Measurements from ENCODE around the gene FCRLB.
A peak's percentile ranks its signal among the peaks of the same experiment; 100 is the strongest.
"Not testable (repeated sequence)": the region's sequence is repeated elsewhere in the genome, so short reads cannot be mapped to it uniquely, and the experiment has no call there.

The FCRLB gene

DNA sequence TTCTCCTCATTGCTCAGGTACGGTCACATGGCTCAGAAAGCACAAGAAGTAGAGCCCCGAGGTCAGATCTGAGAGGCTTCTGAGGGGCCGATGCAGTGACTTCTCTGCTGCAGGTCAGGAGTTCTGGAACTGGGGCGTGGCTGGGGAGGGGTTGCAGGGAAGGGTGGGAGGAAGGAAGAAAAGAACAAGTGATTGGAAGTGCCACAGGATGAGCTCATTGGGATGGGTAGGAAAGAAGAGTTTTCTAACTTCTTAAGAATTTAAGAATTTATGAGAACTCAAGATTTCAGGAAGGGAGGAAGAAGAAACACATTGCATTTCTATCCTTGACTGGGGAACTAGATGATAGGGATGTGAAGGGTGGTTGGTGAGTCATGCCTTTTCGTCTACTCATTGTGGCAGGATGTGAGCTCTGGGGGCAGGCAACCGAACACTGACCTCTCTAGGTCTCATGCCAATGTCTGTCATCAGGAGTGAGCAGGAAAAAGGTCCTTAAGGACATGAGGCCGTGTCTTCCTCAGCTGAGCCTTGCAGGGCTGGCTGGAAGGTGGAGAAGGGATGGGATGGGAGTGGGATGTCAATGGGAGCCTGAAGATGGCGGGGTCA lies 497 bp downstream of the FCRLB start:
- peak; percentile 97 for DNase-seq

DNA sequence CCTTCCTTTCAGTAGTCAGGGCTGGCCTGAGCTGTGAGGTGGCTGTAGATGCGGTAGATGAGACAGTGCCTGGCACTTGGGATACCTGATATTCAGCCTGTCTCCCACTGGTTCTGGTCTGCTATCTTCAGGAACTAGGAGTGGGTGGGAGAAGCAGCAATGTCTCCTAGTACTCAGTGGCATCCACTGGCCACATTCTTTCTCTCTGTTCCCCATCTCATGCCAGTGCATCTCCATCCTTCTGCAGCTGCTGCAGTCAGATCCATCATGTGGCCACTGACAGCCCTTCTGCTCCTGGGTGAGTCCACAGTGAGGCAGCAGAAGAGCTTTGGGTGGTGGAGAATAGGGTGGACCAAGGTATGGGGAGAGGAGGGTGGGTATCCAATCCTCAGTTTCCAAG lies 1.1 kb downstream of the FCRLB start:
- no peak for DNase-seq

DNA sequence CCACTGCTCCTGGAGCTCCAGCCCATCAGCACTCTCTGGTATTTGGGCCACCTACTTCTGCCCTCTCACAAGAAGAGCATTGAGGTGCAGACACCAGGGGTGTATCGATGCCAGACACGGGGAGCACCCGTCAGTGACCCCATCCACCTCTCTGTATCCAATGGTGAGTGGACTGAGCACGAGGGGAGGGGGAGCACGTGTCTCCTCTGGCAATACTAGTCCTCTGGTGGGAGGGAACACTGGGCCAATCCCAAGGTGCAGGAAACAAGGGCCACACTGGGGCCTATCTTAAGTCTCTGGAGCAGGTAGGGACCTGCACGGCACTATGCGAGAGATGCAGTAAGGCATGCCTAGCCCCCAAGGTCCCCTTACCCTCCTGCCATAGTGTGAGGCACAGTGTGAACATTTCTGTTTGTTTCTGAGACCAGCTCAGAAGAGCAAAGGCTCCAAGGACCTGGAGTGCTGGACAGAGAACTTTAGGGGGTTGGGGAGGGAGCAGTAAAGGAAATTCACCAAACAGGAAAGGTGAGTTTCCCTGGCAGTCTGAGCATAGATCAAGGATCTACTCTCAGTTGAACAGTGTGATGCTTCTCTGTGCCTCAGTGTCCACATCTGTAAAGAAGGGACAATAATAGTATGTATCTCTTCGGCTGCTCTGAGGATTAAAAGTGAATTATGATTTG lies 2.3 kb downstream of the FCRLB start:
- DNase-seq: no peak

DNA sequence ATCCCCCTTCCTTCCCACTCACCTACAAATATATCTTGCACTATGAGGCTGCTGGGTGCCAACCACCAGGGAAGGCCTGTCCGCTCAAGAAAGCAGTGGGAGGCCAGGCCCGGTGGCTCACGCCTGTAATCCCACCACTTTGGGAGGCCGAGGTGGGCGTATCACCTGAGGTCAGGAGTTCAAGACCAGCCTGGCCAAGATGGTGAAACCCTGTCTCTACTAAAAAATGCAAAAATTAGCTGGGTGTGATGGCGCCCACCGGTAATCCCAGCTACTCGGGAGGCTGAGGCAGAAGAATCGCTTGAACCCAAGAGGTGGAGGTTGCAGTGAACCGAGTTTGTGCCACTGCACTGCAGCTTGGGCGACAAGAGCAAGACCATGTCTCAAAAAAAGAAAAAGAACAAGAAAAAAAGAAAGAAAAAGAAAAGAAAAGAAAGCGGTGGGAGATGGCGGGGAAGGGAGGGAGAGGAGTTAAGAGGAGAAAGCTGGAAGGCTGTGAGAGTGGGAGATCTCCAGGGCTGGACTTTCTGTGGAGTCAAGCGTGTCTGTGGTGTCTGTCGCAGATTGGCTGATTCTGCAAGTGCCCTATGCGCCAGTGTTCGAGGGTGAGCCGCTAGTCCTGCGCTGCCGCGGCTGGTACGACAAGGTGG lies 4.0 kb downstream of the FCRLB start:
- DNase-seq: not testable (repeated sequence)

DNA sequence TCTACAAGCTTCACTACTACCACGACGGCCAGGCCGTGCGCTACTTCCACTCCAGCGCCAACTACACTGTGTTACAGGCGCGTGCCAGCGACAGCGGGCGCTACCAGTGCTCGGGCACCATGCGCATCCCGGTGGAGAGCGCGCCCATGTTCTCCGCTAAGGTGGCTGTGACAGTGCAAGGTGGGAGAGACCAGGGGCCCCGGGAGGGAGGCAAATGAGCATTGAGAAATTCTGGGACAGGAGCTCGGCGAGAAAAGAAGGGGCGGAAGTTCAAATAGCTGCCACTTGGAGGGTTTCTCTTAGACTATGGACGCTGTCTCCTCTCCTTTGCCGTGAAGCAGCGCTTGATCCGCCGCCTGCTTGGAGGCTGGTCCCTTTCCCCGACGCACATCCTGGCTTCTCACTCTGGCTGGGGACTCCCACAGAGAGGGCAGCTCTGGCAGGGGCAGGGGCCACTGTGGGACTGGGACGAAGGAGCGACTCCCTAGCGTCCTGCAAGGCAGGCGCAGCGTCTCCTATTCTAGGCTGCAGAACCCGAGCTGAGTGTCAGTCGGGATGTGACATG lies 4.6 kb downstream of the FCRLB start:
- peak; percentile 65 for DNase-seq

DNA sequence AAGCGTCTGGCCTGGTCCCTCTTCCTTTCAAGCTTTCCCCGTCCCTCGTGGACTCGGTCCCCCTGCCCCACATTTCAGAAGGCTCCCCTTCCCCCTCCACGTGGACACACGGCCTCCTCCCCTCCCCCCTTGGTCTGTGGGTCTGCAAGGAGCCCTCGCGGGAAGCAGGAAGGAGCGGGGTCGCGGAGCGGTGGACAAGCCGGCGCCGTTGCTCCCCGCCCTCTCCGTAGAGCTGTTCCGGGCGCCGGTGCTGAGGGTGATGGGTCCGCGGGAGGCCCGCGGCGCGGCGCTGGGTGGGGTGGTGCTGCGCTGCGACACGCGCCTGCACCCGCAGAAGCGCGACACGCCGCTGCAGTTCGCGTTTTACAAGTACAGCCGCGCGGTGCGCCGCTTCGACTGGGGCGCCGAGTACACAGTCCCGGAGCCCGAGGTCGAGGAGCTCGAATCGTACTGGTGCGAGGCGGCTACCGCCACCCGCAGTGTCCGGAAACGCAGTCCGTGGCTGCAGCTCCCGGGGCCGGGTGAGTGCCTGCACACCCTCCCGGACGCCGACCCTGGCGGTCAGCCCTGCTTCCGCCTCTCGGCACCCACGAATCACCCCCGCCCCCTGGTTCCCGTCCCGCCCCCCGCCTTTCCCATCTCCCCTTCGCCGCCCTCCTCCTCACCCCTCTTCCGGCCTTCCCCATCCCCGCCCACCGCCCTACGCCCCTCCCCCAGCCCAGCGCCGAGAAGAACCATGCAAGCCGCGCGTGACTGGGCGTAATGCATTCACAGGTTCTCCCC lies 5.3 kb downstream of the FCRLB start:
- peak; percentile 86 for DNase-seq

DNA sequence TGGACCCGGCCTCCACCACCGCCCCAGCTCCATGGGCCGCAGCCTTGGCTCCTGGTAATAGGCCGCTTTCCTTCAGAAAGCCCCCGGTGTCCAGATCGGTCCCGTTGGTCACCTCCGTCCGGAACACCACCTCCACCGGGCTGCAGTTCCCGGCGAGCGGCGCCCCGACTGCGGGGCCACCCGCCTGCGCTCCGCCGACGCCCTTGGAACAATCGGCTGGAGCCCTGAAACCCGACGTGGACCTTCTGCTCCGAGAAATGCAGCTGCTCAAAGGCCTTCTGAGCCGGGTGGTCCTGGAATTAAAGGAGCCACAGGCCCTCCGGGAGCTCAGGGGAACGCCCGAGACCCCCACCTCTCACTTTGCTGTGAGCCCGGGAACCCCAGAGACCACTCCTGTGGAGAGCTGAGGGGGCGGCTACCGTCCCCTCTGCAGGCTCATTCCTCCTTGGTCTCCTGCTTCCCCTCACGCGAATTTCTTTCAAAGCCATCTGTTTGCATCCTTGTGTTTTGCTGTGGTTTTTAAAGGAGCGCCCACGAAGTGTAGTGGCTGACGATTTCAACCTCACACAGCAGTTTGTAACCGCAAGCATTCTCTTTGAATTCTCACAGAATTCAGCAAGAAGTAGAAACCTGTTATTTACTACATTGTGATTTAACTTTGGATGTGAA lies 6.0 kb downstream of the FCRLB start:
- DNase-seq: peak; percentile 72

DNA sequence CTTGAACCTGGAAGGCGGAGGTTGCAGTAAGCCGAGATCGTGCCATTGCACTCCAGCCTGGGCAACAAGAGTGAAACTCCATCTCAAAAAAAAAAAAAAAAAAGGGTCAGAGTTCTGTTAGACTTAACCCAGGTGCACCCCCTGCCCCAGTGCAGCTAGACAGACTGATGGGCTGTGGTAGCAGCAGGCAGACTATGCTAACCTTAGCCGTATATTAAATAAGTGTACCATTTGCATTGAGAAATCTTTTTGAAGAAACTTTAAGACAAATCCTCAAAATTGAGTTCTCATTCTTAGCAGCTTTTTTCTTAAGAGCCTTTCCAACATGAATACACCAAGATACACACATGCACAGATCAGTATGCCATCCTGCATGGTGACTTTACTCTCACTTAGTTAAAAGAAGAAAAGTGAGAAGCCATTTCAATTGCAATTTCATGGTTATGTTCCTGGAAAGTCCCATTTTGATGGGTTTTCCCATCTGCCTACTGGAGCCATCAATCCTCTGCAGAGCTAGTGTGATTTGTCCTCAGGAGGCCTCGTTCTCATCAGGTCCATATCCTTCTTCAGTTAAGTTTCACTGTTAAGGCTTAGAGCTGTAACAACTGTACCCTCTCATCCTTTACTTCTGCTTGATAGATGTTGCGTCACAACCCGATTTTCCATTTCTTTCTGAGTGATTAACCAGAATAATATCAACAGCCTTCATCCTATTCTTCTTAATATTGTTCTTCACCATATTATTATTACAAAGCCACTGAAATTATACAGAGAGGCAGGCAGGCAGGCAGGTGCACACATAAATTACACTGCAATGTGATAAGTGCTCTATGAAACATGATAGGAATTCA lies 7.3 kb downstream of the FCRLB start:
- DNase-seq: no peak

DNA sequence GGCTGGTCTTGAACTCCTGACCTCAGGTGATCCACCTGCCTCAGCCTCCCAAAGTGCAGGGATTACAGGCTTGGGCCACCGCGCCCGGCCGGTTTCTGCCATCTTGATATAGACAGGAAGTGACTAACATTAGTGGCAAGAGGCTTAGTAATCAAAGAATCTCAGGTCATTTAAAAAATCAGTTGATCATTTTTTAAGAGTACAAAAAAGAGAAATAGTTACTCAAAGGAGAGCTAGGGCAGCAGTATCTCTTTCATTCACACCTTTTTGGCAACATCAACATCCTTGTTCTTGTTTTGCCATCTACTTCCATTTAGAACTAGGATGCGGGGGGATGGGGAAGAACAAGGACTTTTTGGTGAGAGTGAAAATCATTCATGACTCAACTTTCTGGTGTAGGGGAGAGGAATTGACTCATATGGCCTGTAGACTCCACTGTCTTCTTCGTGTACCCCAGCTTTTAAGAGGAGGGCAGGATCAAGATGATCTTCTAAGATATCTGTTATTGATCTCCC lies 8.8 kb downstream of the FCRLB start:
- peak; percentile 69 for DNase-seq

DNA sequence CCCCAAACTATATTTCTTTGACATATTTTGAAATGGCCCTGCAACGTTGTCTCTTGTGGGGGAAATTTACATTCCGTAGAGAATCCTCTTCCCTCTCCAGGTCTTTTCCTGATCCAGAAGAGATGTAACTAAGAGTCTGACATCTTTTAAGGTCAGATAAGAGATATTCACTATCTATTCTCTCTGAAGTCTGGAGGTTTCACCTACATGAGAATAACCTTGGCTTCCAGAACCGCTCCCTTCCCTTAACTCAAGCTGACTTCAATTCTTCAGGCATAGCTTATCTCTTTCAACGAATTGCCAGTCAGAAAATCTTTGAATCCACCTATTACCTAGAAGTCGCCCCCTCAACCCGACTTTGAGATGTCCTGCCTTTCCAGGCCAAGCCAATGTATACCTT lies 9.9 kb downstream of the FCRLB start:
- no peak for DNase-seq

DNA sequence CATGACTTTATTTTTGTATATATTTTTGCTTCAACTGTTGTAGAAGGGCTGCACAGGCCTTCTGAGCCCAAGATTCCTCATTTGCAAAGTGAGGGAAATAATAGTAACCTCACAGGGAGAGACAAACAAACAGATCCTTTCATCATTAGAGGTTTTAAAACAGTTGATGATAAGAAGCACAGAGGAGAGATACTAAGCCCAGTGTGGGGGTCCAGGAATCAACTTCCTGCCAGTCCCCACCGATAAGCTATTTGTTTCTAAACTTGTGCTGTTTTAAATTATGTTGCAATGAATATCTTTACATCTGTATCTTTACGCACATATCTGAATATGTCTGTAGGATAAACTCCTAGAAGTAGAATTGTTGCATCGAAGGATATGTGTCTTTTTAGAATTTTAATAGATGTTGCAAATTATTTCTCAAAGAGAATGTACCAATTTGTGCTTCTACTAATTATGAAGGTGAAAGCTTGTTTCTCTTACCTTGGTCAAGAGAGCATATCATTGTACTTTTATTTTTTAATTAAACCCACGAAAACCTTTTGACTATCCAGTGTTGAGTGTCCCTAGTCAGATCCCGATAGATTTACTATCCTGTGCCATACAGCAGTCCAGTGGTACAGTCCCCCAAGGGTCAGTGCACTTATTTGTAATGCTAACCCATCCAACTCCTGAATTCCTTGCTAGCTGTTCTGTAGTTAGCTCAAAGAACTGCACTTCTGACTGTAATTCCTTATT lies 10.8 kb downstream of the FCRLB start:
- DNase-seq: no peak

DNA sequence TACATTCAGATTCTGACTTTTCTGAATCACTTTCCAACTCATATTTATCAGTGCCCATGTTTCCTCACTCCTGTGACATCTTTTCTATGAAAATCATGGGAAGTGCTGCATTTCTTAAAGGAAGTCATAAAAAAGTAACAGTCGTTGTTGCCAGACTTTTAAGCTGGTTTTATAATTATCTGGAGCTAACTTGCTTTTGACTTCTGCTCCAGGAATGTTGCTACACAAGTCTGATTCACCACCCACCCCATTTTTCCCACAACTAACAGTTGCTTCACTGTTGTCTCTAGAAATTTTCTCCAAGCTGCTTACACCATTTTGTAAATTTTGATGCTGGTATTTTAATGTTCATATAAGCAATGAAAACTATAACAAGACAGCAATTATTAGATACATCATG lies 12.2 kb downstream of the FCRLB start:
- DNase-seq: peak; percentile 87

DNA sequence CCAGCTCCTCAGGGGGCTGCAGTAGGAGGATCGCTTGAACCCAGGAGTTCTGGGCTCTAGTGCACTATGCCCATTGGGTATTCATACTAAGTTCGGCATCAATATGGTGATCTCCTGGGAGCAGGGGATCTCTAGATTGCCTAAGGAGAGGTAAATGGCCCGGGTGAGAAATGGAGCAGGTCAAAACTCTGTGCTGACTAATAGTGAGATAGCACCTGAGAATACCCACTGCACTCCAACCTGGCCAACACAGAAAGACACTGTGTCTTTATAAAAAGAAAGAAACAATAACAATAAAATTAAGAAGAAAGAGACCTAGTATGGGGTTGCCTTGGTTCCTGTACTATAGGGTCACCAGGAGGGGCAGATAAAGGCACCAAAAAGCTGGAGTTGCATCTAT lies 14.5 kb downstream of the FCRLB start:
- DNase-seq: no peak

DNA sequence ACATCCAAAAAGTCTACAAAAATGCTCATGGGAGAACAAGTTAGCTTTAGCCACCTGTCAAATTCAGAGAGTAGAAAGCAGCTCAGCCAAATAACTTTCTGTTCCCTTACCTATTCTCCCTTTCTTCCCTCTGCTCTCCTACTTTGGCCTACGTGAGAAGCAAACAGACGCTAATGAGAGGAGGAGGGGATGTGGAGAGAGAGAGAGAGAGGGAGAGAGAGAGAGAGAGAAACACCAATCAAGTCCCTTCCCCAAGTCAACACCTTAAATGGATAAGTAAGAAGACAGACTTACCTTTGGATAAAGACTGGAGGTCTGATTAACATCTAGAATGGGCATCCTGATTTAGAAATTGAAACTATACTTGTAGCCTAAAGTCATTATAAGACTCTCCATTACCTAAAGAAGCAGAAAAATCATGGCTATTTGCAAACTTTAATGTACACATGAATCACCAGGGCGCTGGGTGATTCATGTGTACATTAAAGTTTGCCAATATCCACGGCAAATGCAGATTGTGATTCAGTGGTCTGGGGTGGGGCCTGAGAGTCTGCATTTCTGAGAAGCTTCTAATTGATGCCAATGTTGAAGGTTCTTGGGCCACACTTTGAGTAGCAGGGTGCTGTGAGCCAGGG lies 15.1 kb downstream of the FCRLB start:
- peak; percentile 64 for DNase-seq

DNA sequence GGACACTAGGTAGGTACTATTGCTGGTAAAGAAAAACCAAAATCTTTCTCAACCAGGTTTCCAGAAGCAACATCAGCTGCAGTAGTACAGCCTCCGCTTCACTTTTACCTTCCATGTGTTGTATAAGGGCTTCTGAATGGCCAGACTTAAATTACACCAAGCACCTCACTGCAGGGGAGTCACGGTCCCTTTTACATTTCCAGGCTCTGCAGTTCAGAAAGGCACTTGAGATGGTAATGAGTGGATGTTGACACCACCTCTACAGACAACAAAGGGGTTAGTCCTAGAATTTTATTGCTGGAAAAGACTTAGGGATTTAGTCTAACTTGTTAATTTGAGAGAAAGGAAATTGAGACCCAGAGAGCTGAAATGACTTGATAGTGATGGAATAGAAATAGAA lies 16.3 kb downstream of the FCRLB start:
- no peak for DNase-seq

DNA sequence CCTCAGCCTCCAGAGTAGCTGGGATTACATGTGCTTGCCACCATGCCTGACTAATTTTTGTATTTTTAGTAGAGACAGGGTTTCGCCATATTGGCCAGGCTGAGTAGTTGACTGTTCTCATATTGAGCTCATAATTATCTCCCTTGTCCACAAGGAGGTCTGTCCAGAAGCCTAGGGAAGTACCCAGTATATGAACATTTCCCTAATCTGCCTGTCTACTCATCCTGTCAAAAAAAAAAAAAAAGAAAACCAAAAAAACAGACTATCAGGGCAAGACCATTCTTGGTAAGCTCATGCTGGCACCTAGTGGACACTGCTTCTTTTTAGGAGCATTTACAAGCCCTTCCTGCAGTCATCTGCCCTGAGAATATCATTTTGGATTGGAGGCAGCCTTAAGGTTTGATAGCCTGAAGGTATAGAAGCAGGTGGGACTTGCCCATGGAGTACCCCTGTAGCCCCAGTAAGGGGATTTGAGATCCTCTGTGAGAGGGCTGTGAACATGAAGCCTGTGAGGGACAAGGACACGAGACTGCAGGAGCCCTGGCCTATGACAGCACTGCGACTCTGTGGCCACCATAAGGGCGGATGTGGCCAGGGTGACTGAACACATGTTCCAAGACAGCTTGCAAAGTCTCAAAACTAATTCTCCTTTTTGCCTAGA lies 17.4 kb downstream of the FCRLB start:
- peak; percentile 81 for DNase-seq

DNA sequence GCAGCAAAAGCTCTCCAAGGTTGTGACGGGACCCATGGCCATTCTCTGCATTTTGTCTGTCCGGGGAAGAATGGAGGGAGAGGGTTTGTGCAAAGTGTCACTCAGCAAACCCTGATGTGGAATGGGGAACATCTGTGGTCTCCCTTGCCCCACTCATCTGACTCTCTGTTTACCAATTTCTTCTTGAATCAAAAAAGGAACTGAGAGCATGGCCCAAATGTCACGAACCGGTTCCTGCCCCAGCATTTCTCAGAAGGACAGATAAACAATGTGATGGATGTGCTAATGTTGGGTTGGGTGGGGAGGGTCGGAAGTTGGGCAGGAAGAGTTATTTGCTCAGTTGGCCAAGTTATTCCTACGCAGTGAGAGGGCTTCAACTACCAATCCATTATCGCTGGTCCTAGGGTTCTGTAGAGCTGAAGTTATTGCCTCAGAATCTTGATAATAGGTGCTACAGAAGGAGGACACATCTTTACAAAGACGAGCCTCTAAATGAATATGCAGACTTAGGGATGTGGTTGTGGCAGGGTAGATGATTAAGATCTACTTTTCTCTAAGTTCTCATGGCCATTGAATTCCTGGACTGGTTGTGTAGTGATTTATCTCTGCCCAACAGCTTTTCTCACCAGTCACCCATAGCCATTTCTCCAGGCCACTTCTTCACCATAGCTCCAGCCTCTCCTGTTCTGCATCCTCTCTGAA lies 18.7 kb downstream of the FCRLB start:
- DNase-seq: no peak

DNA sequence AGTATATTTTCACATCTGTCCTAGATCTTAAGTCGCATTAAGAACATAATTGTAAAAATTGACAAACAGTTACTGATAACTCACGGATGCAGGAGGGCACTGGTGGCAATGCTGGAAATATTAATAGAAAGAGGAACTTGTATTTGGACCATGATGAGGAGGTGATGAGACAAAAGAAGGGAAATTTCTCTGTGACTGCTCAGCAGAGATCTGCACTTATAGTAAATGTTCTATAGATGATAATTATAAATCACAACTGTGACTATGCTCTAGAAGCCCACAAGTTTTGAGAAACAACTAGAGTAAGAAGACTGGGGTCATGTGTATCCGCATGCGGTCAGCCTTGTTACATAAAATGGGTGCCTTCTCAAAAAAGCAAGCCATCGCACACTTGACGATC lies 19.6 kb downstream of the FCRLB start:
- no peak for DNase-seq

DNA sequence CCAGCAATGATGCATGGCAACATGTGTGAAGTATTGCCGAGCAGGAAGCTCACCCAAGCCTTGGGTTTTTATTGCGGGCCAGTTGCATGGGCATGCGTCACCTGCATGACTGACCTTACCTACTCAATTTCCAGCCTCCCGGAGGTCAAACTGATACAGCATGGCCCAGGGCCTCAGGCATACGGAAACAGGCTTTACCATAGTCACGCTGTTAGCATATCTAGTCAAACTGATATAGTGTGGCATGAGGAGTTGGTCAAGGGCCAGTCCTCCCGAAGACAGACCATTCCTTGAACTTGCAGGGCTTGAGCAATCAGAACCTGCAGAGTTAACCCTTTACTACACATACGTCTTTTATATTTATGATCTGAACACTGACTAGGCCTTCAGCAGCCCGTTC lies 21.9 kb downstream of the FCRLB start:
- DNase-seq: no peak
